Peyer's patch (tissue), 4 donors: Measurements from ENCODE around the gene ZNRF3.

Experiments used
- CTCF ChIP-seq, 6 experiments: fragments of 450-650 bp in 4 of 6; fragments of 200-600 bp in 2 of 6; sonication (generic) in 1 of 6; IDR thresholded peaks; one replicate each; pipeline ENCODE4 v1.5.1; 2017 to 2019; ENCODE audit warnings: antibody characterized with exemption in 6 of 6, mild to moderate bottlenecking in 3 of 6, moderate library complexity in 1 of 6
- POLR2A ChIP-seq, 2 donors: fragments of 450-650 bp; IDR thresholded peaks; one replicate each; pipeline ENCODE4 v1.5.1; 2017; ENCODE audit warnings: antibody characterized with exemption in 2 of 2, mild to moderate bottlenecking in 2 of 2, moderate library complexity in 2 of 2

GRCh38 chr22:28887725-28888459 lies 4.5 kb downstream of the ZNRF3 start:
- TF ChIP-seq CTCF (IDR thresholded peaks at IDR 0.05) (no peak), POLR2A (IDR thresholded peaks at IDR 0.05) (no peak)
